Panc1 (cell line): Measurements from ENCODE around the gene CFAP74. TPM values are rescaled to one million over a fixed set of nuclear protein-coding genes. Genes with fewer than 3 reads are reported as not detected.

ENCODE experiments used
- ATAC-seq: fragments of 200-7000 bp; cut with Tn5 transposase; 2 replicates; pipeline ENCODE4 v1.9.1; 2020; ENCODE audit warnings: mild to moderate bottlenecking, moderate library complexity
- BruUV-seq: library from RNA; stranded (reverse); fragments of 400-500 nt; replicated peaks from 2 replicates; lab custom pipeline; 2021; lab: Mats Ljungman, UMichigan
- CTCF ChIA-PET: fragments of 300-600 bp; sonication (Branson Sonifier 250); formaldehyde crosslinking; loops from one replicate; lab custom pipeline; 2022; ENCODE audit warnings: antibody characterized with exemption; lab: Charles Lee
- POLR2A ChIA-PET: fragments of 300-600 bp; sonication (Branson Sonifier 250); formaldehyde crosslinking; loops from one replicate; lab custom pipeline; 2022; ENCODE audit warnings: antibody characterized with exemption; lab: Charles Lee
- DNase-seq: peaks from one replicate; pipeline ENCODE4 v3.0.0-alpha.2; 2010; ENCODE audit warnings: low read depth, low spot score
- H3K27ac ChIP-seq: 2 replicates; pipeline ENCODE4 v1.5.1; 2011; ENCODE audit warnings: mild to moderate bottlenecking, low read length, inconsistent platforms
- H3K27me3 ChIP-seq: fragments of 200-500 bp; sonication (Bioruptor generic); 2 replicates; pipeline ENCODE4 v1.6.0; 2014; ENCODE audit warnings: low read length, inconsistent platforms; ENCODE audit not compliant: control insufficient read depth, insufficient read depth
- H3K36me3 ChIP-seq: fragments of 200-500 bp; sonication (Bioruptor generic); 2 replicates; pipeline ENCODE4 v1.5.1; 2014; ENCODE audit warnings: inconsistent platforms, mild to moderate bottlenecking, low read length, moderate library complexity; ENCODE audit not compliant: control insufficient read depth, insufficient read depth
- H3K4me1 ChIP-seq: 2 replicates; pipeline ENCODE4 v1.5.1; 2011; ENCODE audit warnings: inconsistent platforms, mild to moderate bottlenecking, low read length, moderate library complexity; ENCODE audit not compliant: control insufficient read depth, insufficient read depth
- H3K4me3 ChIP-seq, 2 experiments: 2 replicates each; pipeline ENCODE4 v1.5.1; 2011 to 2012; ENCODE audit warnings: low read depth in 2 of 2, low read length in 2 of 2, mild to moderate bottlenecking in 2 of 2, inconsistent platforms in 1 of 2, moderate library complexity in 1 of 2
- H3K9me3 ChIP-seq: fragments of 200-500 bp; sonication (Bioruptor generic); 2 replicates; pipeline ENCODE4 v1.5.1; 2014; ENCODE audit warnings: low read depth, mild to moderate bottlenecking, inconsistent platforms, low read length, moderate library complexity; ENCODE audit not compliant: control insufficient read depth, insufficient read depth
- POLR2AphosphoS5 ChIP-seq: IDR thresholded peaks from 2 replicates; pipeline ENCODE4 v1.6.1; 2012; ENCODE audit warnings: mild to moderate bottlenecking, low read depth, low read length, moderate library complexity
- REST ChIP-seq, 2 experiments: IDR thresholded peaks; 2 replicates each; pipeline ENCODE4 v1.6.1; 2011 to 2012; ENCODE audit warnings: low read depth in 2 of 2, control low read depth in 1 of 2, low read length in 1 of 2, mild to moderate bottlenecking in 1 of 2, moderate library complexity in 1 of 2; ENCODE audit not compliant: insufficient read depth in 1 of 2
- SIN3A ChIP-seq: IDR thresholded peaks from 2 replicates; pipeline ENCODE4 v1.6.1; 2012; ENCODE audit warnings: low read depth, mild to moderate bottlenecking, low read length, moderate library complexity, borderline replicate concordance; ENCODE audit not compliant: insufficient read depth
- TCF7L2 ChIP-seq: IDR thresholded peaks from 2 replicates; pipeline ENCODE4 v1.6.1; 2011; ENCODE audit warnings: mild to moderate bottlenecking, low read depth, low read length, inconsistent platforms
- in situ Hi-C: cut with HindIII; loops from 2 replicates; pipeline ENCODE4 v1.10.0; 2016; ENCODE audit warnings: low sequenced_read_pairs, low pct_unique_long_range_greater_than_20kb
- intact Hi-C: fragments of 100-400 bp; cut with micrococcal nuclease; formaldehyde crosslinking; loops from one replicate; pipeline ENCODE4 v1.10.0; 2022; ENCODE audit not compliant: unreplicated experiment
- total RNA-seq: library from RNA; stranded (reverse); gene quantifications from one replicate; pipeline ENCODE4 v1.2.1, GENCODE V29; 2021; ENCODE audit not compliant: unreplicated experiment
- TF ChIP-seq, protein P1 (sequence below): fragments of 450-650 bp; IDR thresholded peaks from 2 replicates; pipeline ENCODE4 v1.5.1; 2017; ENCODE audit warnings: mild to moderate bottlenecking

Gene CFAP74
- total RNA-seq, 1 experiment from 2014 or later, result not detected

- CTCF ChIA-PET, result no interaction called here
- no peak overlapping the region for H3K4me3 ChIP-seq
- ATAC-seq (no peak), DNase-seq (no peak)
- H3K9me3 ChIP-seq, result no peaks in the 10 kb centered on the region
- TF ChIP-seq, protein P1, sequence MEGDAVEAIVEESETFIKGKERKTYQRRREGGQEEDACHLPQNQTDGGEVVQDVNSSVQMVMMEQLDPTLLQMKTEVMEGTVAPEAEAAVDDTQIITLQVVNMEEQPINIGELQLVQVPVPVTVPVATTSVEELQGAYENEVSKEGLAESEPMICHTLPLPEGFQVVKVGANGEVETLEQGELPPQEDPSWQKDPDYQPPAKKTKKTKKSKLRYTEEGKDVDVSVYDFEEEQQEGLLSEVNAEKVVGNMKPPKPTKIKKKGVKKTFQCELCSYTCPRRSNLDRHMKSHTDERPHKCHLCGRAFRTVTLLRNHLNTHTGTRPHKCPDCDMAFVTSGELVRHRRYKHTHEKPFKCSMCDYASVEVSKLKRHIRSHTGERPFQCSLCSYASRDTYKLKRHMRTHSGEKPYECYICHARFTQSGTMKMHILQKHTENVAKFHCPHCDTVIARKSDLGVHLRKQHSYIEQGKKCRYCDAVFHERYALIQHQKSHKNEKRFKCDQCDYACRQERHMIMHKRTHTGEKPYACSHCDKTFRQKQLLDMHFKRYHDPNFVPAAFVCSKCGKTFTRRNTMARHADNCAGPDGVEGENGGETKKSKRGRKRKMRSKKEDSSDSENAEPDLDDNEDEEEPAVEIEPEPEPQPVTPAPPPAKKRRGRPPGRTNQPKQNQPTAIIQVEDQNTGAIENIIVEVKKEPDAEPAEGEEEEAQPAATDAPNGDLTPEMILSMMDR, result no peak
- TF ChIP-seq SIN3A (no peak), POLR2AphosphoS5 (no peak), TCF7L2 (no peak), REST (IDR thresholded peaks at IDR 0.05; ENCODE audit: insufficient read depth in 1 of 2, low read depth in 2 of 2, low read length in 1 of 2) (no peak)
- peaks cover 7% of the 10 kb centered on the region for H3K4me1 ChIP-seq
- BruUV-seq, result no TSS peak
- H3K27me3 ChIP-seq, result no peaks in the 10 kb centered on the region
- in situ Hi-C loops (no loop called here), intact Hi-C loops (no loop called here)
- no peaks in the 10 kb centered on the region for H3K36me3 ChIP-seq
- no peak overlapping the region for H3K27ac ChIP-seq
- POLR2A ChIA-PET, result no interaction called here
These were observed 89.2 kb downstream of the CFAP74 start for GRCh38 chr1:1914101-1914970.

DNA sequence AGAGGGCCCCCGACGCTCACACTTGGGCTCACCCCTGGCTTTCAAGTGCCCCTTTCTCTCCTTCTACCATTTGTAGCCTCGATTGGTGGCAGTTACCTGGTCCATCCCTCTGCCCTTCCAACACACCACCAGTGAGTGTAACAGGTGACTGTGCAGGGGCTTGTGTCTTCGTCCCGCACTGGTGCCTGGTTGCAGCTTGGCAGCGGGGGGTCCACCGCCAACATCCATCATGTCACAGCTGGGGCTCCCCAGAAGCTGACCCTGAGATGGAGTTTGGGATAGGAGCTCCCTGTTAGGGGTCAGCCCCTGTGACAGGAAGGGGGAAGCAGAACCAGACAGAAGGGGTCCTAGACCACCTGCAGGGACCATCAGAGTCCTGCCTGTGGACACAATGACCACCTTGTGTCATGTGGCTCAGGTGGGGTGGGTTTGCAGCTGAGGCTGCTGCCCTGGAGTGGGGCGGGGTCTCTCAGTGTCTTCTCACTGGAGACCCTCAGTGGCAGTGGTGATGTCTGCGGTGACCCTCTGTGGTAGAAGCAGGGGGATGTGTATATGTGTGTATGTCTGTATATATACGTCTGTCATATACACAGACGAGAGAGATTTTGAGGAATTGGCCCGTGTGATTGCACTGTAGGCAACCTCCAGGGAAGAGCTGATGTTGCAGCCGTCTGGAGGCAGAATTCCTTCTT lies 92.1 kb downstream of the CFAP74 start:
- ChIA-PET CTCF (no interaction called here), POLR2A (no interaction called here)
- intact Hi-C loops (no loop called here), in situ Hi-C loops (no loop called here)
- Histone ChIP-seq H3K27me3 (no peaks in the 10 kb centered on the region), H3K36me3 (no peaks in the 10 kb centered on the region; the same call in 1 of the 2 replicates), H3K4me3 (no peak overlapping the region), H3K4me1 (peaks cover 20% of the 10 kb centered on the region), H3K27ac (no peak overlapping the region), H3K9me3 (no peaks in the 10 kb centered on the region)
- TF ChIP-seq POLR2AphosphoS5, result no peak
- no peak for TF ChIP-seq TCF7L2
- TF ChIP-seq REST (IDR thresholded peaks at IDR 0.05; ENCODE audit: insufficient read depth in 1 of 2, low read depth in 2 of 2, low read length in 1 of 2), result no peak
- TF ChIP-seq SIN3A, result no peak
- TF ChIP-seq, protein P1, result no peak
- ATAC-seq (no peak), DNase-seq (no peak)
- BruUV-seq, result no TSS peak
